GM23248 (cell line): Measurements from ENCODE around the gene COASY.

ENCODE experiments used
- EZH2 ChIP-seq: fragments of 200-600 bp; sonication (generic); IDR thresholded peaks from 2 replicates; pipeline ENCODE4 v1.6.1; 2018; ENCODE audit warnings: antibody characterized with exemption, mild to moderate bottlenecking; ENCODE audit not compliant: insufficient read depth, poor library complexity, severe bottlenecking
- EZH2phosphoT487 ChIP-seq: fragments of 200-600 bp; sonication (generic); IDR thresholded peaks from 2 replicates; pipeline ENCODE4 v1.6.1; 2018; ENCODE audit warnings: antibody characterized with exemption, moderate library complexity, mild to moderate bottlenecking, low read depth; ENCODE audit not compliant: insufficient read depth

- TF ChIP-seq EZH2phosphoT487 (no peak), EZH2 (no peak)
Observed at GRCh38 chr17:42526031-42526444, 35.9 kb upstream of the COASY start.
